Activated CD4-positive, alpha-beta T cell treated with anti-CD3 and anti-CD28 coated beads for 1 hour (primary cell): Measurements from ENCODE around the gene NXPE3.
A peak's percentile ranks its signal among the peaks of the same experiment; 100 is the strongest.

Experiments
- DNase-seq: peaks from one replicate; pipeline ENCODE4 v3.0.0-alpha.2; 2020

NXPE3 gene

GRCh38 chr3:101829437-101829830, 50.4 kb downstream of the NXPE3 start:
- no peak for DNase-seq

GRCh38 chr3:101829874-101830273, 50.9 kb downstream of the NXPE3 start:
- no peak for DNase-seq

GRCh38 chr3:101833446-101833974, 54.5 kb downstream of the NXPE3 start:
- no peak for DNase-seq

GRCh38 chr3:101835676-101836075, 56.7 kb downstream of the NXPE3 start:
- no peak for DNase-seq

- no peak for DNase-seq
Observed at GRCh38 chr3:101836160-101836559, 57.1 kb downstream of the NXPE3 start.

GRCh38 chr3:101836652-101837598, 57.9 kb downstream of the NXPE3 start:
- no peak for DNase-seq

- no peak for DNase-seq
Observed at GRCh38 chr3:101838691-101839090, 59.7 kb downstream of the NXPE3 start.

- no peak for DNase-seq
Observed at GRCh38 chr3:101840066-101840465, 61.1 kb downstream of the NXPE3 start.

- DNase-seq, result no peak
Observed at GRCh38 chr3:101842245-101842934, 63.4 kb downstream of the NXPE3 start.

GRCh38 chr3:101842935-101843330, 63.9 kb downstream of the NXPE3 start:
- no peak for DNase-seq

GRCh38 chr3:101845425-101845824, 66.4 kb downstream of the NXPE3 start:
- no peak for DNase-seq

GRCh38 chr3:101846709-101847108, 67.7 kb downstream of the NXPE3 start:
- DNase-seq, result no peak

GRCh38 chr3:101847328-101847727, 68.3 kb downstream of the NXPE3 start:
- no peak for DNase-seq

- DNase-seq, result no peak
Observed at GRCh38 chr3:101848326-101848725, 69.3 kb downstream of the NXPE3 start.

- peak; percentile 88 for DNase-seq
Observed at GRCh38 chr3:101848754-101849713, 70.0 kb downstream of the NXPE3 start, which contains the start of gene NFKBIZ. Gene NFKBIZ (plus strand): TSS chr3:101849514. CDS start chr3:101849629, 115 bp downstream.

GRCh38 chr3:101849714-101850245, 70.8 kb downstream of the NXPE3 start:
- DNase-seq, result peak; percentile 57

GRCh38 chr3:101850246-101851051, 71.4 kb downstream of the NXPE3 start:
- no peak for DNase-seq

- no peak for DNase-seq
Observed at GRCh38 chr3:101851072-101851770, 72.2 kb downstream of the NXPE3 start.

- DNase-seq, result no peak
Observed at GRCh38 chr3:101851850-101852714, 73.1 kb downstream of the NXPE3 start.
